ENCODE results near the gene RAPGEF4. TPM values are rescaled to one million over a fixed set of nuclear protein-coding genes. Genes with fewer than 3 reads are reported as not detected.

Gene RAPGEF4
- under 1 TPM; 0.23 to 0.40 TPM for total RNA-seq

GRCh38 chr2:172735582-172736423 lies at the start of gene RAPGEF4:
TSS of gene RAPGEF4 (plus strand) at chr2:172735845. CDS start at chr2:172735984, 139 bp downstream.
- Mint-ChIP-seq H3K27me3 (peaks cover 59% of the 10 kb centered on the region), H3K27ac (no peak within 1 kb of the TSS), H3K4me3 (no peak within 1 kb of the TSS), H3K4me1 (peaks cover 3% of the 10 kb centered on the region), H3K9me3 (no peaks in the 10 kb centered on the region), H3K36me3 (ENCODE audit: low read depth) (no peaks in the 10 kb centered on the region)
- ChIA-PET POLR2A (no interaction called here), CTCF (no interaction called here)
- DNase-seq: no peak

GRCh38 chr2:172693037-172693436 lies 42.6 kb upstream of the RAPGEF4 start:
- Mint-ChIP-seq H3K9me3 (peaks cover 2% of the 10 kb centered on the region), H3K4me3 (no peak overlapping the region), H3K27ac (no peak overlapping the region), H3K36me3 (ENCODE audit: low read depth) (no peaks in the 10 kb centered on the region), H3K27me3 (peaks cover 2% of the 10 kb centered on the region), H3K4me1 (peaks cover 13% of the 10 kb centered on the region)
- ChIA-PET CTCF (interaction anchor here (0.5 kb wide), 1 partner anchor 10 kb away, joined by 3 read pairs; no protein-coding TSS in a partner anchor), POLR2A (no interaction called here)
- DNase-seq: no peak

DNA sequence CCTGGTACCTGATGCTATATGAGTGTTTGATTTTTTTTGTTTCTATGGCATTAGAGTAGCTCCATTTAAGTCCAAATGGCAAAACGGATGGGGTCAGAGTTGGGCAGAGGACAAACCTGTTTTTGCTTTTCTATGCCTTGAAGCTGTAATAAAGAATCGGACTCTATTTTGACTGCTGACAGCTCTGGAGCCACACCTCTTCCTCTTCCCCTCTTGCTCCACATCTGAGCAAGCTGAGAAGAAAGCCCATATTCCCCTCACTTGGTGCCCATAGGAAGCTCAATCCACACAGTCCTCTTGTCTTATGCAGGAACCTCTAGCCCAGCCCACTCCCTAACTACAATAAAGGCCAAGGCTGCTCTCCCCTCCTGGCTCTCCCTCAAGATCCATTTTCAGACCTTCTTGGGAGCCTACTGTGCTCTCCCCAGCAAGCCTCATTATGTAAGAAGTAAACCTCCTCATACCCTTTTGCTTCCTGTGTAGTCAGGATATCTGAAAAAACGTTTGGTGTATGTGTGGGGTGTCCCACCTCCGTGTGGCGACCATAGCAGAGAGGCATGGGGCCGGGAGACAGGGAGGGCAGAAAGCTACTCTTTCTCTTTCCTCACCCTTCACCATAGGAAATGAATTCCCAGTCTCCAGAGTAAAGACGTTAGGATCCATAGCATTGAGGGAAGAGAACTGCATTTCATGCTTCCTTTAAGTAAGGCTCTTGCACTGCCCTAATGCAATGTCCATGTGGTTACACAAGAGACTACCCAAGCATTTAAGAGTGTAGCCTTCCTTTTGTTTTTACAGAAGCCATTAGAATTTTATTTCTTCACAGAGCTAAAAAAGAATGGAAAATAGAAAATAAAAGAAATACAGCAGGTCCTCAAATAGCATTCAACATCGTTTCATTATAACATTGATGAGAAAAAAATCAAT lies 41.9 kb upstream of the RAPGEF4 start:
- H3K27me3 Mint-ChIP-seq: peaks cover 4% of the 10 kb centered on the region
- H3K27ac Mint-ChIP-seq: no peak overlapping the region
- no peak for DNase-seq
- H3K9me3 Mint-ChIP-seq: peaks cover 2% of the 10 kb centered on the region
- CTCF ChIA-PET: interaction anchor here (0.5 kb wide), 1 partner anchor 9 kb away, joined by 3 read pairs; no protein-coding TSS in a partner anchor
- H3K4me1 Mint-ChIP-seq: peaks cover 20% of the 10 kb centered on the region
- POLR2A ChIA-PET: no interaction called here
- H3K4me3 Mint-ChIP-seq: no peak overlapping the region
- H3K36me3 Mint-ChIP-seq (ENCODE audit: low read depth): no peaks in the 10 kb centered on the region

GRCh38 chr2:172697296-172697695 lies 38.3 kb upstream of the RAPGEF4 start:
- H3K27me3 Mint-ChIP-seq: peaks cover 7% of the 10 kb centered on the region
- H3K4me1 Mint-ChIP-seq: peaks cover 16% of the 10 kb centered on the region
- no peaks in the 10 kb centered on the region for H3K9me3 Mint-ChIP-seq

DNA sequence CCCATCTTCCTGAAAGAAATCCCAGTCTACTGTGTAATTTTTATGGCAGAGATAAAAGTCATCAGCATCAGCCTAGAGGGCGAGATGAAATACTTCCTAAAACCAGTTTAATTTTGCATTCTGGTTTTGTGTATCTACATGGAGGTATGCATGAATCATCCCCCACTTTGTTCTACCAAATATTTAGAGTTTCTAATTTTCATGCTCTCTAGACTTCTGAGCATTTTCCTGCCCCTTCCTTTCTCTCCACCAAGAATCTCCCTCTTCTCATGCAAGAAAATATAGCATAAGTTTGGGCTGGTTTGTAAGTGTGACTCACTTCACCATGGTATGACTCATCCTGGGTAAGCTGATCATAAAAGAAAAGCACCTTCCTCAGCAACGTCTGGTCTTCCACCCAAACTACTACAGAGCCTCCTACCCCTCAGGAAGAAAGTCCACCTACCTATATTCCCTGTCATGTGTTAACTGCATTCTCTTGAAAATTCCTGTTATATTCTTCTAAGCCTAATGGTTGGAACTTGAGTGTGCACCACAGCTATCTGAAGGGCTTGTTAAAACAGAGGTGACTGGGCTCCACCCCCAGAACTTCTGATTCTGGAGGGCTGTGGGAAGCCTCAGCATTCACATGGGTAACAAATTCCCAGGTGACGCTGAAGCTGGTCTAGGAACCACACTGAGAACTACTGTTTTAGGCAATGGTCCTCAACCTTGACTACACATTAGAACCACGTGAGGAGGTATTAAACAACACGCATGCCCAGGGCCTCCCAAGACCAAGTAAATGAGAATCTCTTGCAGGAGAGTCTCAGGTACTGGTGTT lies 37.4 kb upstream of the RAPGEF4 start:
- no peaks in the 10 kb centered on the region for H3K9me3 Mint-ChIP-seq
- no peaks in the 10 kb centered on the region for H3K36me3 Mint-ChIP-seq (ENCODE audit: low read depth)
- H3K27ac Mint-ChIP-seq: no peak overlapping the region
- no peak for DNase-seq
- peaks cover 10% of the 10 kb centered on the region for H3K27me3 Mint-ChIP-seq
- CTCF ChIA-PET: interaction anchor here (1.0 kb wide), 1 partner anchor 11 kb away, joined by 3 read pairs; no protein-coding TSS in a partner anchor
- POLR2A ChIA-PET: no interaction called here
- no peak overlapping the region for H3K4me3 Mint-ChIP-seq
- H3K4me1 Mint-ChIP-seq: peaks cover 16% of the 10 kb centered on the region

More at GRCh38 chr2:172697296-172697695, 38.3 kb upstream of the RAPGEF4 start:
- no peaks in the 10 kb centered on the region for H3K36me3 Mint-ChIP-seq (ENCODE audit: low read depth)
- no peak for DNase-seq
- H3K27ac Mint-ChIP-seq: no peak overlapping the region
- ChIA-PET POLR2A (no interaction called here), CTCF (interaction anchor here (1.3 kb wide), 1 partner anchor 23 kb away, joined by 3 read pairs; no protein-coding TSS in a partner anchor)
- H3K4me3 Mint-ChIP-seq: no peak overlapping the region

DNA sequence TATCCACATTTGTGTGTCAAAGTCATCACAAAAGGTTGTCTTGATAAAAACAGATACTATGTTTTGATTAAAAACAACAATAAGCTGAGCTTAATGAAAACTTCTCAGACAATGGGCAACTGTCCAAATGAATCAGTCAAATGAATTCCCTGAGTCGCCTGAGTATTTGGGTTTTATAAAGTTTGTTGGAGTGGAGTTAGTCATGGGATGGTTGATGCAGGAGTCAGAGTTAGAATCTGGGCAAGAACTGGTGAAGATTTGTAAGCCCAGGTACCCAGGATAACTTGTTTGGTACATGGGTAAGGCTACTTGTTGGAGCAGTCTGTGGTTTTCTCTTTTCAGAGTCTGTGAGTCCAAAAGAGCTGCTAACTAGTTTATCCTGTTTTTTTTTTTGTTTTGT lies 34.4 kb upstream of the RAPGEF4 start:
- Mint-ChIP-seq H3K4me1 (peaks cover 12% of the 10 kb centered on the region), H3K27ac (no peak overlapping the region), H3K9me3 (no peaks in the 10 kb centered on the region), H3K4me3 (no peak overlapping the region), H3K36me3 (ENCODE audit: low read depth) (no peaks in the 10 kb centered on the region), H3K27me3 (peaks cover 23% of the 10 kb centered on the region)
- POLR2A ChIA-PET: no interaction called here
- CTCF ChIA-PET: interaction anchor here (0.7 to 1.3 kb wide), 2 partner anchors 10 to 453 kb away, joined by 5 read pairs; no protein-coding TSS in a partner anchor
- DNase-seq: no peak

DNA sequence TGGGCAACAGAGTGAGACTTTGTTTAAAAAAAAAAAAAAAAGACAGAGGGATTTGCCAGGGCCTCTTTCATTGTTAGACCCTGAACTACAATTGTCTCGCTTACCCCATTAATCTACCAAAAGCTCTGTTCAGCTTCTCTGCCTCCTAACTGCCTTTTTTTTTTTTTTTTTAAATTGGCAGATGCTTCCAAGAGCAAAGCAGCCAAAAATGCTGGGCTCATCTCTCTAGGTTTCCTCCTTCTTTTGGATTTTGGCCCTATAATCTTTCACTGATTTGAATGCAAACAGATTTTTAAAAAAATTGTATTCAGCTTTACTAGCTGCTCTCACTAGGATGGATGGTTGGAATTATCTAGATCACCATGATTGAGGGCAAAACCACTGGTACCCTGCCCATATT lies 33.2 kb upstream of the RAPGEF4 start:
- H3K36me3 Mint-ChIP-seq (ENCODE audit: low read depth): no peaks in the 10 kb centered on the region
- H3K27ac Mint-ChIP-seq: no peak overlapping the region
- peaks cover 12% of the 10 kb centered on the region for H3K4me1 Mint-ChIP-seq
- ChIA-PET POLR2A (no interaction called here), CTCF (interaction anchor here (0.7 to 1.3 kb wide), 2 partner anchors 8 to 9 kb away, joined by 3 to 5 read pairs; no protein-coding TSS in a partner anchor)
- no peaks in the 10 kb centered on the region for H3K9me3 Mint-ChIP-seq
- no peak overlapping the region for H3K4me3 Mint-ChIP-seq
- DNase-seq: no peak
- H3K27me3 Mint-ChIP-seq: peaks cover 24% of the 10 kb centered on the region

- no peak for DNase-seq
- no peaks in the 10 kb centered on the region for H3K9me3 Mint-ChIP-seq
- H3K4me3 Mint-ChIP-seq: no peak overlapping the region
- CTCF ChIA-PET: no interaction called here
- H3K27me3 Mint-ChIP-seq: peaks cover 29% of the 10 kb centered on the region
- H3K4me1 Mint-ChIP-seq: no peaks in the 10 kb centered on the region
- POLR2A ChIA-PET: no interaction called here
- no peak overlapping the region for H3K27ac Mint-ChIP-seq
- no peaks in the 10 kb centered on the region for H3K36me3 Mint-ChIP-seq (ENCODE audit: low read depth)
These were observed 31.3 kb upstream of the RAPGEF4 start for GRCh38 chr2:172704072-172704936.

- POLR2A ChIA-PET: no interaction called here
- Mint-ChIP-seq H3K4me3 (no peak overlapping the region), H3K4me1 (no peaks in the 10 kb centered on the region), H3K27ac (no peak overlapping the region), H3K36me3 (ENCODE audit: low read depth) (no peaks in the 10 kb centered on the region), H3K9me3 (no peaks in the 10 kb centered on the region), H3K27me3 (peaks cover 30% of the 10 kb centered on the region)
- DNase-seq: no peak
- CTCF ChIA-PET: no interaction called here
These were observed 30.3 kb upstream of the RAPGEF4 start for GRCh38 chr2:172705352-172705751.

GRCh38 chr2:172708247-172708646 lies 27.4 kb upstream of the RAPGEF4 start:
- Mint-ChIP-seq H3K27ac (no peak overlapping the region), H3K36me3 (ENCODE audit: low read depth) (no peaks in the 10 kb centered on the region), H3K4me3 (no peak overlapping the region), H3K9me3 (no peaks in the 10 kb centered on the region), H3K27me3 (peaks cover 22% of the 10 kb centered on the region), H3K4me1 (no peaks in the 10 kb centered on the region)
- CTCF ChIA-PET: no interaction called here
- POLR2A ChIA-PET: no interaction called here
- DNase-seq: no peak

GRCh38 chr2:172709566-172710291 lies 25.9 kb upstream of the RAPGEF4 start:
- ChIA-PET CTCF (interaction anchor here (1.0 to 1.3 kb wide), 7 partner anchors 11 to 225 kb away, joined by 3 to 10 read pairs (median 3); no protein-coding TSS in a partner anchor), POLR2A (no interaction called here)
- no peaks in the 10 kb centered on the region for H3K9me3 Mint-ChIP-seq

More at GRCh38 chr2:172709566-172710291, 25.9 kb upstream of the RAPGEF4 start:
- Mint-ChIP-seq H3K27me3 (peaks cover 16% of the 10 kb centered on the region), H3K27ac (no peak overlapping the region), H3K36me3 (ENCODE audit: low read depth) (no peaks in the 10 kb centered on the region), H3K4me3 (no peak overlapping the region), H3K4me1 (no peaks in the 10 kb centered on the region)
- DNase-seq: no peak
